ENCODE results near the gene TARP.

The TARP gene

DNA sequence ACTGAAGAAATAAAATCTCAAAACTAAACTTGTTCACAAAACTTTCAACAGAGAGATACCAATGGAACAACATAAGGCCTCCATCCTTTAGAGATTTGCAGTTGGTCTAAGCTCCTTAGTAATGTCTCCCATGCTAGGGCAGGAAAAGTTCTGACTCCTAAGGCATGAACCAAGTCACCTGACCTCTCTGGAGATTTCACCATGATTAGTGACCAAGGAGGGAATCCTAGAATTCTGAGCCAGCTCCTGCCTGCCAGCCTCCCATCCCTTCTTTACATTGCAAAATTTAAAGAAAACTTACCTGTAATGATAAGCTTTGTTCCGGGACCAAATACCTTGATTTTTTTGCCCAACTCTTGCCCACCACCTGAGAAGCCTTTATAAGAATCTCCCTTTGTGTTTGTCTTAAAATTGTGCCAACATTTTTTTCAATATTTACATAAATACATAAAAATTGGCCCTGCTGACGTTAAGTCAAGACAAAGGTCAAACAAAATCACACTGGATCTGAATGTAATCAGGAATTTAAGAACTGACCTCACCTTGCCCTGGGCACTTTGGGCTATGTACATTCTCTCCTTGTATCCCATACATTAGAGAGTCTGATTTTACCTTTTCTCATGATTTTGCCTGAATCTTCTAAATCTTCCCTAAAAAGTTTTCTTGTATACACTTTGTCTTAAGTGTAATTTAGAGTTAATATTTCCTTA is at the start of gene TARP:
TSS of gene TARP (minus strand) at position 351 of the 710 bp plus-strand sequence.
- no peak for DNase-seq (ENCODE audit: low spot score)

DNA sequence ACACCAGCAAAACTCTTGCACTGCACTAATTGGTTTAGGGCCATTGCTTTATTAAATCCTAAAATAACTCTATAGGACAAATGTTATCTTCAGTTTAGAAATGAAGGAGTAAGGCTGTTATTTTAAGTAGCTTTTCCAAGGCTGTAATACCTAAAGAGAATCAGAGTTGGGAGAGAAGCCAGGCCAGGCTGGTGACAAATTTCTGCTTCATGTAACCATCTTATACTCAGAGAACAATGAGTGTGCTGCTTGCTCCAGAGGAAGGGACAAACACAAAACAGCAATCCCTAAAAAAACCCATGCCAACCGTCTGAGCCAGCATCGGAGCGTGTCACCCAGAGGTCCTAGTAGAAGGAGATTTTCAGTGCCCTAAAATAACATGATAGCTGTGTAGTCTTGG is 49.7 kb upstream of the TARP start:
- no peak for DNase-seq (ENCODE audit: low spot score)

DNA sequence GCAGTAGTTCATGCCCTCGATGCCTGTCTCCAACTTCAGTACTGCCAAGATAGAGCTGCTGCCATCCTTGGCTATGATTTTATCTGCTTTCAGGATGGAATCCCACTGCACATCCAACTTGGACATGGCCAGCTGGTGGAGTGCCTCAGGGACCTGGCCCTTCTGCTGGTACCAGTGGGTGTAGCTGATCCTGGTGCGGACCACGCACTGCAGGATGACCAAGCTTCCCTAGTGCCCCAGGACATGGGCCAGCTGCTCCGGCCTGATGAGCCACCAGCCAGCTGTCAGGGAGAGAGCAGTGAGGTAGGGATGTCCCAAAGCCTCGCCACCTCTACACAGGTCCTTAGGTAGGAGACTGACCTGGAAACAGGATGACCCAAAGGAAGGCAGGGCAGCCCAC is 49.0 kb upstream of the TARP start:
- DNase-seq (ENCODE audit: low spot score) = no peak

- no peak for DNase-seq (ENCODE audit: low spot score)
Observed at GRCh38 chr7:38321967-38322366, 48.5 kb upstream of the TARP start.

- DNase-seq (ENCODE audit: low spot score) = no peak
Observed at GRCh38 chr7:38321515-38321944, 48.1 kb upstream of the TARP start.

DNA sequence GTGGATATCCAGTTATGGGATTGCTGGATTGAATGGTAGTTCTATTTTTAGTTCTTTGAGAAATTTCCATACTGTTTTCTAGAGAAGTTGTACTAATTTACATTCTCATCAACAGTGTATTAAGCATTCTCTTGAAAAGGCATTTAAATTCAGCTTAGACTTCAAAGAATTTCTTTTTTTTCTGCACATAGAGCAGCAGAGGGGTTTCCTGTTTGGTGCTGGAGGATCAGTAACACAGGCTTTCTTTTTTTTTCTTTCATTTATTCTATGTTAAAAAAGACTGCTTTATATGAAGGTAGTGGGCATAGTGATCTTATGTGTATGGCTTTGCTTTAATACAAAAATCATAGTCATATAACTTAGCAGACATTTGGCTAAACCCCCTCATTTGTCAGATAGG is 47.6 kb upstream of the TARP start:
- no peak for DNase-seq (ENCODE audit: low spot score)

DNA sequence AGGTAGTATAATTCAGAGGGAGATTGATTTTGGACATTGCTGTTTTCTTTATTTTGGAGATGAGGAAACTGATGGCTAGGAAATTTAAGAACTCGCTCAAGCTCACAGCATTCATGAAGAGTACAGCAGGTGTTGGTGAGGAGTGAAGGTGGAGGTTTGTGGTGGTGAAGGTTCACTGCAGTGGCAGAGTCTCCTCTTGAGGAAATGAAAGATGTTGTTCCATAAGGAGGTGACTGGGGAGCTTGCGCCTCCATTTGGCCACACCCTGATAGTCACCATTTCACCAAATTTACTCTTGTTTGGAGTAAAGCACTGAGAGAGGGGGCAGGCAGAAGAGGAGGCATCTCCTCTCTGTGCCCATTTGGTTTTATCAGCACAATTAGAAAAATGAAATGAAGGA is 46.4 kb upstream of the TARP start:
- DNase-seq (ENCODE audit: low spot score) = no peak

DNA sequence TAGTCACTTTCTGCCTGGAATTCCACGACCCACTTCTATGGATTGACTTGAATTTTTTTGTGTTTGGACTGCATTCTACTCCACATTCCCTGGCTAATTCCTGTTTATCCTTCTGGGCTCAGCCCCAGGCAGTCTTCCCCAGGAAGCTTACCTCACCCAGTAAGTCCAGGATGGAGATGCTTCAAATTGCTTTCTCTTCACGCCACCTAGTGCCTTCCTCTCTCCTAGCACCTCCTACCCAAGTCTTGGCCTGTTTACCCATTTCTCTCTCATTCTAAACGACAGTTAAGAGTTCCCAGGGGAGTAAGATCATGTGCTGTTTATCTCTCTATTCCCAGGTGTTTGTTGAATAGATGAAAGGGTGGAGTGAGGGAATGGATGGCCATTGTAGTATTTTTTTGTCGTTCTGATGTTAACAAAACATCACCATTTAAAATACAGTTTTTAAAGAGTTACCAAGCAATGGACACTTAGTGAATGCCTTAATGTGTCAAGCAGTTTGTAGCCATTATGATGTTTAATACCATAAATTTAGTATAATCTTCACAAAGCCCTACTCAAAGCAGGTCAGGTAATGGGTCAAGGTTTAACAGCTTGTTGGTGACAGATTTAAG is 45.5 kb upstream of the TARP start:
- peak; percentile 72 for DNase-seq (ENCODE audit: low spot score)

- DNase-seq (ENCODE audit: low spot score) = no peak
Observed at GRCh38 chr7:38318241-38318640, 44.8 kb upstream of the TARP start.

DNA sequence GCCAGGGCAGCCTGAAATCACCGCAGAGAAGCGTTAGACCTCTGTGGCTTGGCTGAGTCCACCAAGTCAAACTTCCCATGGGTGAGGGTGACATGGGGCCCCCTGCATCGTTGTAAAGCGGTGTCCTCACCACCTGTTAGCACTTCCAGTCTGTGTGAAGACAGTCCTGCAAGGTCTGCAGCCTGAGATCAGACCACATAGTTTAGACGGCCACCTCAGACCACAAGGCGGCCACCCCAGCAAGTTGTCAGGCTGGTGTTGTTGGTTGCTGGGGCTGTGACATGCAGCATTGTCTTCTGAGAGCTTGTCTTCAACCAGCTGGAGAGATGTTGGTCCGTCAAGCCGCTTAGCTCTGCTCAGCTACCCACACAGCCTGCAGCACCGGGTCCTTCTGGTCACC is 44.1 kb upstream of the TARP start:
- no peak for DNase-seq (ENCODE audit: low spot score)

DNA sequence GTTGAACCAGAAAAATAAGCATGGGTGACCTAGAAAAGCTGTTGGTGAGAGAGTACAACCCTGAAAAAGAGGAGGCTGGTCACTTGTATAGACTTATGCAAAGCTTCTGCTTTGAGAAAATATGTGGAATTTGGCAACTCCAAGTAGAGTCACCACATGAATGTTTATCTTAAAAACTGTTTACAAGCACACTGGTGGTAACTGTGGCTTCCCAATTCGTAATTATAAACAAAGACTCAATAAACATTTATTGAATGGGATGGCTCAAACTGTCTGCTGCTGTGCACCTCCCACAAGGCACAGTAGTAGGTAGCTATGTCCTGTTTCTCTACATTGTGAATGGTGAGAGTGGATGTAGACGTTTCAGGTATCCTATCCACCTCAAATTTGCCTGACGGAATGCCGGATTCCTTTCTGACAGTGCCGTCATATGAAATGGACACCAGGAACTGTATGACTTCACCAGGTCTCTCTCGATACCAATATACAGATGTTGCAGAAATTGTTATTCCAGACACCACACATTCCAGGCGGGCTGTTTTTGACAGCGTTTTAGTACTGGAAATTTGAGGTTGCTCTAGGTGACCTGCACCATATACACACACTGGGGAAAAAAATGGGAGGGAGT is 43.4 kb upstream of the TARP start:
- no peak for DNase-seq (ENCODE audit: low spot score)

- no peak for DNase-seq (ENCODE audit: low spot score)
Observed at GRCh38 chr7:38315410-38315809, 42.0 kb upstream of the TARP start.

- DNase-seq (ENCODE audit: low spot score) = no peak
Observed at GRCh38 chr7:38312821-38313220, 39.4 kb upstream of the TARP start.

GRCh38 chr7:38311329-38311937 is 38.0 kb upstream of the TARP start:
- no peak for DNase-seq (ENCODE audit: low spot score)

- DNase-seq (ENCODE audit: low spot score) = no peak
Observed at GRCh38 chr7:38310591-38311101, 37.2 kb upstream of the TARP start.

GRCh38 chr7:38309555-38309954 is 36.1 kb upstream of the TARP start:
- DNase-seq (ENCODE audit: low spot score) = no peak

DNA sequence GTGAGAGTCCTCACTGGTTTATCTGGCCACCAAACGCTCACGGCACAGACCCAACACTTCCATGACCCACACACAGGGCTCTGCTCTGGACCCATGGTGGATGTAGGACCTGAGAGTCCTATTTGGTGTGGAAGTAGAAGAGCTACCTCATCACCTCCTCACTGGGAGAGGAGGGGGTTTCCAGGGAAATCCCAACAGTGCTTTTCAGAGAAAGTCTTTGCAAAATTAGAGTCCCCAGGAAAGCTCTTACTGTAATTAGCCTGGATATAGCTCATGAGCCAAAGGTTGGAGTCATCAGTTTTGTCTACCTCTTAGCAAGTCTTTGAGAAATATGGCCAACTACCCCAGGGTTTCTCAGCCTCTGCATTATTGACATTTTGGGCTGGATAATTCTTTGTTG is 34.7 kb upstream of the TARP start:
- no peak for DNase-seq (ENCODE audit: low spot score)

DNA sequence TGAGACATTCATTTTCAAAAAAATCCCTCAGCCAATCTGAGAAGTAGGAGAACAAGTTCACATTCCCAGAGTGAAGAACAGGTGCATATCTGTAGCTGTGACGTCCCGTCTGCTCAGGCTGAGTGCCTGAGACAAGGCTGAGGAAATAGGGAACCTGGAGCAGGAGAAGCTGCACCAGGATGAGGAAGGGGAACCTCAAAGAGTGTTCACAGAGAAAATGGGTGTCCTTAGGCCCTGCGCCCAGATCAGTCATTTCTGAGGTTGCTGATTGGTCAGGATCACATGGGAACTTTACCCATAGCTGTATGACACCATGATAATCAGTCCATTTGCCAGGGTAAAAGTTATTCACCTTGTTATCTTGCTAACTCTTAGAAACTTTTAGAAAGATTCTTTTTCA is 34.2 kb upstream of the TARP start:
- DNase-seq (ENCODE audit: low spot score) = no peak

GRCh38 chr7:38306914-38307313 is 33.5 kb upstream of the TARP start:
- no peak for DNase-seq (ENCODE audit: low spot score)

DNA sequence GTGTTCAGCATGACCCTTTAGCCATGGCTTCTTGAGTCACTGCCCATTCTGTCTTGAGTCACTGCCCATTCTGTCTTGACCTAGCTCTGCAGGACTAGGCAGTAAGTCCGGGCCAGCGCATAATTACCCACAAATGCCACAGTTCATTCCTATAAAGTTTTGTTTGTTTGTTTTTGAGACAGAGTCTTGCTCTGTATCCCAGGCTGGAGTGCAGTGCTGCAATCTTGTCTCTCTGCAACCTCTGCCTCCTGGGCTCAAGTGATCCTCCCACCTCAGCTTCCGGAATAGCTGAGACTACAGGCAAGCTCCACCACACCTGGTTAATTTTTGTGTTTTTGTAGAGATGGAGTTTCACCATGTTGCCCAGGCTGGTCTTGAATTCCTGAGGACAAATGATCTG is 32.7 kb upstream of the TARP start:
- DNase-seq (ENCODE audit: low spot score) = no peak

- DNase-seq (ENCODE audit: low spot score) = no peak
Observed at GRCh38 chr7:38303866-38304265, 30.4 kb upstream of the TARP start.

GRCh38 chr7:38300175-38300574 is 26.7 kb upstream of the TARP start:
- no peak for DNase-seq (ENCODE audit: low spot score)
